ENCODE measurements around the gene PLIN3.
"Not testable (repeated sequence)": the region's sequence is repeated elsewhere in the genome, so short reads cannot be mapped to it uniquely, and the experiment has no call there.

Gene PLIN3

GRCh38 chr19:4906963-4907362 is 39.5 kb upstream of the PLIN3 start:
- no peak overlapping the region for H3K27ac Mint-ChIP-seq
- H3K36me3 Mint-ChIP-seq (ENCODE audit: low read depth) = peaks cover 18% of the 10 kb centered on the region
- DNase-seq = no peak
- no peak overlapping the region for H3K4me3 Mint-ChIP-seq
- peaks cover 28% of the 10 kb centered on the region for H3K4me1 Mint-ChIP-seq (ENCODE audit: low read depth)
- H3K9me3 Mint-ChIP-seq = no peaks in the 10 kb centered on the region
- no peaks in the 10 kb centered on the region for H3K27me3 Mint-ChIP-seq

GRCh38 chr19:4904481-4904880 is 37.0 kb upstream of the PLIN3 start:
- Mint-ChIP-seq H3K27me3 (no peaks in the 10 kb centered on the region), H3K4me1 (ENCODE audit: low read depth) (peaks cover 17% of the 10 kb centered on the region), H3K27ac (peak overlapping the region; percentile 33), H3K36me3 (ENCODE audit: low read depth) (no peaks in the 10 kb centered on the region), H3K4me3 (no peak overlapping the region), H3K9me3 (no peaks in the 10 kb centered on the region)
- DNase-seq = no peak

- Mint-ChIP-seq H3K27ac (peak within 1 kb of the TSS; percentile 37), H3K9me3 (no peaks in the 10 kb centered on the region), H3K27me3 (no peaks in the 10 kb centered on the region), H3K4me3 (no peak within 1 kb of the TSS), H3K36me3 (ENCODE audit: low read depth) (no peaks in the 10 kb centered on the region), H3K4me1 (ENCODE audit: low read depth) (peaks cover 5% of the 10 kb centered on the region)
- no peak for DNase-seq
These were observed 35.3 kb upstream of the PLIN3 start, which contains the start of gene ARRDC5 for GRCh38 chr19:4902796-4903195. Gene ARRDC5 (minus strand): TSS chr19:4902896. CDS start chr19:4902825, 71 bp downstream.

- H3K4me3 Mint-ChIP-seq; H3K4me1 Mint-ChIP-seq (ENCODE audit: low read depth); H3K27ac Mint-ChIP-seq; H3K27me3 Mint-ChIP-seq; H3K36me3 Mint-ChIP-seq (ENCODE audit: low read depth); DNase-seq; H3K9me3 Mint-ChIP-seq: not testable (repeated sequence)
These were observed 33.4 kb upstream of the PLIN3 start for GRCh38 chr19:4900879-4901278.

GRCh38 chr19:4897146-4897545 is 29.7 kb upstream of the PLIN3 start:
- DNase-seq = no peak
- no peaks in the 10 kb centered on the region for H3K36me3 Mint-ChIP-seq (ENCODE audit: low read depth)
- H3K27ac Mint-ChIP-seq = no peak overlapping the region
- H3K27me3 Mint-ChIP-seq = no peaks in the 10 kb centered on the region
- peaks cover 6% of the 10 kb centered on the region for H3K4me1 Mint-ChIP-seq (ENCODE audit: low read depth)
- no peak overlapping the region for H3K4me3 Mint-ChIP-seq
- no peaks in the 10 kb centered on the region for H3K9me3 Mint-ChIP-seq

- no peaks in the 10 kb centered on the region for H3K27me3 Mint-ChIP-seq
- H3K9me3 Mint-ChIP-seq = no peaks in the 10 kb centered on the region
- H3K27ac Mint-ChIP-seq = peak overlapping the region; percentile 40
- no peak for DNase-seq
- H3K4me3 Mint-ChIP-seq = no peak overlapping the region
- peaks cover 6% of the 10 kb centered on the region for H3K4me1 Mint-ChIP-seq (ENCODE audit: low read depth)
- H3K36me3 Mint-ChIP-seq (ENCODE audit: low read depth) = peaks cover under 1% of the 10 kb centered on the region
These were observed 28.9 kb upstream of the PLIN3 start for GRCh38 chr19:4896372-4896771.

GRCh38 chr19:4892962-4893361 is 25.5 kb upstream of the PLIN3 start:
- not testable (repeated sequence) for H3K4me3 Mint-ChIP-seq; H3K9me3 Mint-ChIP-seq; H3K36me3 Mint-ChIP-seq (ENCODE audit: low read depth); H3K4me1 Mint-ChIP-seq (ENCODE audit: low read depth); H3K27me3 Mint-ChIP-seq; DNase-seq; H3K27ac Mint-ChIP-seq

GRCh38 chr19:4891066-4891465 is 23.6 kb upstream of the PLIN3 start:
- Mint-ChIP-seq H3K36me3 (ENCODE audit: low read depth) (peaks cover 8% of the 10 kb centered on the region), H3K27ac (no peak overlapping the region), H3K27me3 (no peaks in the 10 kb centered on the region), H3K9me3 (no peaks in the 10 kb centered on the region), H3K4me3 (no peak overlapping the region), H3K4me1 (ENCODE audit: low read depth) (peaks cover 3% of the 10 kb centered on the region)
- no peak for DNase-seq

GRCh38 chr19:4889034-4889815 is 21.8 kb upstream of the PLIN3 start:
- H3K36me3 Mint-ChIP-seq (ENCODE audit: low read depth) = peaks cover 8% of the 10 kb centered on the region
- no peak for DNase-seq
- no peaks in the 10 kb centered on the region for H3K4me1 Mint-ChIP-seq (ENCODE audit: low read depth)
- no peaks in the 10 kb centered on the region for H3K9me3 Mint-ChIP-seq
- H3K27ac Mint-ChIP-seq = no peak overlapping the region
- no peak overlapping the region for H3K4me3 Mint-ChIP-seq
- H3K27me3 Mint-ChIP-seq = no peaks in the 10 kb centered on the region

- H3K36me3 Mint-ChIP-seq (ENCODE audit: low read depth); H3K27me3 Mint-ChIP-seq; H3K4me1 Mint-ChIP-seq (ENCODE audit: low read depth); H3K9me3 Mint-ChIP-seq; DNase-seq; H3K4me3 Mint-ChIP-seq; H3K27ac Mint-ChIP-seq: not testable (repeated sequence)
These were observed 20.3 kb upstream of the PLIN3 start for GRCh38 chr19:4887803-4888202.

- H3K27ac Mint-ChIP-seq; H3K27me3 Mint-ChIP-seq; DNase-seq; H3K36me3 Mint-ChIP-seq (ENCODE audit: low read depth); H3K4me1 Mint-ChIP-seq (ENCODE audit: low read depth); H3K4me3 Mint-ChIP-seq; H3K9me3 Mint-ChIP-seq: not testable (repeated sequence)
These were observed 17.5 kb upstream of the PLIN3 start for GRCh38 chr19:4884993-4885392.

GRCh38 chr19:4882874-4883273 is 15.4 kb upstream of the PLIN3 start:
- not testable (repeated sequence) for H3K27ac Mint-ChIP-seq; H3K4me1 Mint-ChIP-seq (ENCODE audit: low read depth); H3K4me3 Mint-ChIP-seq; H3K27me3 Mint-ChIP-seq; H3K9me3 Mint-ChIP-seq; H3K36me3 Mint-ChIP-seq (ENCODE audit: low read depth); DNase-seq

- DNase-seq = no peak
- no peaks in the 10 kb centered on the region for H3K27me3 Mint-ChIP-seq
- H3K36me3 Mint-ChIP-seq (ENCODE audit: low read depth) = no peaks in the 10 kb centered on the region
- H3K27ac Mint-ChIP-seq = no peak overlapping the region
- no peaks in the 10 kb centered on the region for H3K9me3 Mint-ChIP-seq
- H3K4me3 Mint-ChIP-seq = no peak overlapping the region
- H3K4me1 Mint-ChIP-seq (ENCODE audit: low read depth) = peaks cover 7% of the 10 kb centered on the region
These were observed 11.6 kb upstream of the PLIN3 start for GRCh38 chr19:4879041-4879440.

- Mint-ChIP-seq H3K27ac (no peak overlapping the region), H3K4me3 (no peak overlapping the region), H3K27me3 (no peaks in the 10 kb centered on the region), H3K36me3 (ENCODE audit: low read depth) (no peaks in the 10 kb centered on the region), H3K9me3 (no peaks in the 10 kb centered on the region), H3K4me1 (ENCODE audit: low read depth) (peaks cover 7% of the 10 kb centered on the region)
- peak; percentile 41 for DNase-seq
These were observed 11.1 kb upstream of the PLIN3 start for GRCh38 chr19:4878491-4878968.

GRCh38 chr19:4877753-4878490 is 10.5 kb upstream of the PLIN3 start:
- no peaks in the 10 kb centered on the region for H3K27me3 Mint-ChIP-seq
- H3K4me3 Mint-ChIP-seq = no peak overlapping the region
- H3K4me1 Mint-ChIP-seq (ENCODE audit: low read depth) = peaks cover 7% of the 10 kb centered on the region
- H3K27ac Mint-ChIP-seq = no peak overlapping the region
- no peaks in the 10 kb centered on the region for H3K36me3 Mint-ChIP-seq (ENCODE audit: low read depth)
- DNase-seq = peak; percentile 34
- H3K9me3 Mint-ChIP-seq = no peaks in the 10 kb centered on the region
